Measurements from ENCODE around the gene RUFY1. TPM values are rescaled to one million over a fixed set of nuclear protein-coding genes. Genes with fewer than 3 reads are reported as not detected.

Gene RUFY1
- total and polyA plus RNA-seq, 2 of the 13 experiments (the other 11 are each of a cell fraction or from before 2014, with no cell fraction given): 19.9 to 31.9 TPM

DNA sequence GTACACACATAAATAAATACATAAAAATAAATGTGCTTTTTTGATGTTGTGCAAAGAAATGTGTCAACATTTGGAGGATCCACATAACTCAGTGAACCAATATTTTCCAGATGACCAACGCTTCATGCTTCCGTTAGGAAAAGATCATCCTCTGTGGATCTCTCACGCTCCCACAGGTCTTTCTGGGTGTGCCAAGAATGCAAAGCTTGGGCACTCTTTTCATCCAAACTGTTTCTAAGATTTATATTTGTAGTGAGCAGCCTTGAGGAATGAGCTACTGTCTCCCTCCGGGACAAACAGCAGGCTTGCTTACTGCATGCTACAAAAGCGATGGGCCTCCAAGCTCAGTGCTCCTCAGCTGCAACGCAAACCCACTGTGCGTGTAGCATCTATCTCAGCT lies 46.2 kb upstream of the RUFY1 start:
- no TSS peak for BruUV-seq (replicated peaks)
- no peaks in the 10 kb centered on the region for H4K20me1 ChIP-seq (ENCODE audit: insufficient read depth, low read length)
- H3K27ac ChIP-seq (ENCODE audit: extremely low read length, insufficient read depth, low read length): peak overlapping the region; percentile 96
- H3K9ac ChIP-seq (ENCODE audit: insufficient read depth, low read depth, low read length): peak overlapping the region; percentile 35; the same call in 1 of the 2 replicates
- peaks cover 26% of the 10 kb centered on the region for H3K4me1 ChIP-seq (ENCODE audit: insufficient read depth, low read length)
- no peaks in the 10 kb centered on the region for H3K79me2 ChIP-seq (ENCODE audit: insufficient read depth, low read length)
- H3K4me2 ChIP-seq (ENCODE audit: low read depth, low read length): peak overlapping the region; percentile 95
- 14% methylated on average over 7 of the region's 7 CpGs for WGBS (ENCODE audit: low lambda C conversion rate)
- H2AFZ ChIP-seq (ENCODE audit: low read length): no peak overlapping the region
- H3K36me3 ChIP-seq (replicated peaks in 1 of 2; ENCODE audit: control insufficient read depth in 1 of 2, insufficient read depth in 2 of 2, low read length in 2 of 2): no peaks in the 10 kb centered on the region
- H3K27me3 ChIP-seq (ENCODE audit: control insufficient read depth in 1 of 2, insufficient read depth in 2 of 2, low read length in 2 of 2): no peaks in the 10 kb centered on the region
- intact Hi-C loops (cut with micrococcal nuclease; ENCODE audit: unreplicated experiment) (loop anchor here (2.0 kb wide), 1 partner anchor 47 kb away; the partner anchor contains the start of gene RUFY1), in situ Hi-C loops (cut with HindIII; ENCODE audit: extremely low pct_ligation_motif_present, low pct_unique_long_range_greater_than_20kb) (no loop called here)
- TF ChIP-seq SPEN (CRISPR knock-in tag; IDR thresholded peaks at IDR 0.05; ENCODE audit: low read depth) (peak; percentile 10; the same call in 1 of the 2 replicates), TSC22D2 (CRISPR knock-in tag; IDR thresholded peaks at IDR 0.05; ENCODE audit: borderline replicate concordance) (no peak), ZNF713 (CRISPR knock-in tag; IDR thresholded peaks at IDR 0.05) (no peak), NBN (conservative IDR thresholded peaks at IDR 0.05) (no peak), RBFOX2 (IDR thresholded peaks at IDR 0.05; ENCODE audit: low read depth, low read length) (no peak), ZNF234 (CRISPR knock-in tag; conservative IDR thresholded peaks at IDR 0.05) (no peak), PHF5A (CRISPR knock-in tag; IDR thresholded peaks at IDR 0.05; ENCODE audit: low read depth, unreplicated experiment) (no peak)
- TF ChIP-seq, protein P1, sequence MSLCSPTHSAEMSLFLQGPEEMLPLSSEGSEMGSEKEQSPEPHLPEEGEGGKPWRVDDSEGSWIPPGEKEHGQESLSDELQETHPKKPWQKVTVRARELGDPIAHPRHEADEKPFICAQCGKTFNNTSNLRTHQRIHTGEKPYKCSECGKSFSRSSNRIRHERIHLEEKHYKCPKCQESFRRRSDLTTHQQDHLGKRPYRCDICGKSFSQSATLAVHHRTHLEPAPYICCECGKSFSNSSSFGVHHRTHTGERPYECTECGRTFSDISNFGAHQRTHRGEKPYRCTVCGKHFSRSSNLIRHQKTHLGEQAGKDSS (CRISPR knock-in tag; IDR thresholded peaks at IDR 0.05; ENCODE audit: borderline replicate concordance, low read depth): peak; percentile 56; the same call in 1 of the 2 replicates
- ChIA-PET POLR2A (interaction anchor here (1.0 to 1.7 kb wide), 3 partner anchors 19 to 120 kb away, joined by 3 to 6 read pairs (median 4); partner anchors contain the start of genes HNRNPH1 and RUFY1), CTCF (ENCODE audit: low intra/inter-chr PET ratio, low total read pairs) (no interaction called here)
- ATAC-seq (no peak), FAIRE-seq (no peak), DNase-seq (ENCODE audit: low spot score) (no peak)
- H3K4me3 ChIP-seq (replicated peaks in 1 of 3; ENCODE audit: insufficient read depth in 1 of 3, low read depth in 2 of 3, low read length in 3 of 3): peak overlapping the region in 1 of 3 experiments; percentile 58; a peak in 2 of 6 replicates
- no peaks in the 10 kb centered on the region for H3K9me3 ChIP-seq (ENCODE audit: low read length)
